Fibroblast of skin of right biceps (primary cell): ENCODE measurements around the gene MFAP2.

ENCODE experiments used
- DNase-seq: peaks from one replicate; pipeline ENCODE4 v3.0.0-alpha.2; 2013

MFAP2 gene, protein sequence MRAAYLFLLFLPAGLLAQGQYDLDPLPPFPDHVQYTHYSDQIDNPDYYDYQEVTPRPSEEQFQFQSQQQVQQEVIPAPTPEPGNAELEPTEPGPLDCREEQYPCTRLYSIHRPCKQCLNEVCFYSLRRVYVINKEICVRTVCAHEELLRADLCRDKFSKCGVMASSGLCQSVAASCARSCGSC

DNA sequence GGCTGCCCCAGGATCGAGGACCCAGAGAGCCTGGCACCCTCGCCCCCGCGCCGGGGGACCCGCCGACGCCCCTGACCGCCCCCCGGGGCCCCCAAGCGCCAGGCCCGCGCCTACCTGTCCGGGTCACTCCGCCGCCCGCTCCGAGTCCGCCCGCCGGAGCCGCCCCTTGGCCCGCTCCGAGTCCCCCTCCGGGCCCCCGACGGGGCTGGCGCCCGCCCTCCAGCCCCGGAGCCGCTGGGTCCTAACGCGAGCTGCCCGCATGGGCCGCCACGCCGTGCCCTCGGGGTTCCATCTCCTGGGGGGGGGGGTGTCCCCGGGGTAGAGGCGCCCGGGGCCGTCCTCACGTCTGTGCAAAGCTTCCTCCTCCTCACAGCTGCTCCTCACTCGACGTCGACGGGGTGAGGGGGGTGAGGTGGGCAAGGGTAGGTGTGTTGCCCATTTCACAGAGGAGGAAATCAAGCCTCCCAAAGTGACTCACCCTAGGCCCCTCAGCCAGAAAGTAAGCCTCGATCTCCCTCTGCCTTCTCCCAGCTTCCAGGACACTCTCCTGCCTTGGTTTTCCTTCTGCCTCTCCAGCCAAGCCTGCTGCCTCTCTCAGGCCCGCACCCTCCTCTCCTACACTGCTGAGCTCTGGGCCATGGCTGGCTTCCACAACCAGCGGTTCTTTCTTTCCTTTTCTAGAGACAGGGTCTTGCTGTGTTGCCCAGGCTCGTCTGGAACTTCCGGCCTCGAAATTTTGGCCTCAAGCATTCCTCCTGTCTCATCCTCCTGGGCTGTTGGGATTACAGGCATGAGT is at the start of gene MFAP2:
MFAP2 (minus strand) TSS at position 148 of the 796 bp plus-strand sequence. CDS start 2,347 bp downstream, outside the sequence.
- peak; percentile 54 for DNase-seq

DNA sequence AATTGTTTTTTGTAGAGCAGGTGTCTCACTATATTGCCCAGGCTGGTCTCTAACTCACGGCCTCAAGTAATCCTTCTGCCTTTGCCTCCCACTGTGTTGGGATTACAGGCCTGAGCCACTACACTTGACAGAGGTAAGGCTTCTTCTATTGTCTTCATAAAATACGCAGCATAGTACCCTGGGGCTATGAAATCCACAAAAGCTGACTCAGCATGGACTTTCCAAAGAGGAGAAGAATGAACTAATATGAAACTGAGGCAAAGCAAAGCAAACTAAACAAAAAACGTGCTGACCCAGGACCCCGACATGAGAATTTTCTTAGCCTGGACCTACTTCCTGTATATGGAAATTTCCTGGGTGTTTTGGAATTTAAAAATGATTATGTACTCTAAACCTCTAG is 49.8 kb upstream of the MFAP2 start:
- no peak for DNase-seq

DNA sequence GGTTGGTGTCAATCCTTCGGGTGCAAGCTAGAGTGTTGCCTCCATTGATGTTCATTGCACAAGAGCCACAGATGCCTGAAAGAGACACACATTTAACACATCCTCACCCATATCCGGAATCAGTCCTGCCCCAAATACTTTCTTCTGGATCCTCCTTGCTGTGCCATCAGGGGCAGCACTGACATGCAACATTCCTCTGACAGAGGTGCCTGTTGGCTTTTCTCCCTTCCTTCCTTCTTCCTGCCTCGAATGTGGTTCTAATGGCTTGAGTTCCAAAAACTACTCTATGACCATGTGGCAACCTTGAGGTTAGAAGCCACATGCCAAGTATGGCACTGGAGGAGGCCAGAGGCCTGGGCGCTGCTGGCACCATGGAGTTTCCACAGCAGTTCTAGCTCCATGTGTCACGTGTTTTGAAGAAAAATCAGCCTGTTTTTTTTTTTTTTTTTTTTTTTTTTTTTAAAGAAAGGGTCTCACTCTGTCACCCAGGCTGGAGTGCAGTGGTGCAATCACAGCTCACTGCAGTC is 48.3 kb upstream of the MFAP2 start:
- no peak for DNase-seq

DNA sequence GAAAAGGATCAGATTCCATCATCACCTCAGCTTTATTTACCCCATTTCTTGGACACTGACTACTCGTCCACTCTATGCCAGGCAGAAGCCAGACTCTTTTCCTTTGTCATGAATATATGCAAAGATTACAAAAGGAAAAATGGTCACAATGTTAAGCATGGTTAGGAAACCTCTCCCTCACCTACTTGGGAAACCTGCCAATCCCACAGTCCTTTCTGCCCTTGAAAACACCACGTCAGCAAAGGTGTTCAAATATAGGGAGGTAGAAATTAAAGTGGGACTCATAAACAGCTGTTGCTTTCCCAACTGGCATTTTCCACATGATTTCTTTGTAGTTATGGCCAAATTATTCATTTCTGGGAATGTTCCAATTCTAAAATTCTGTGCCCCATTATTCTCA is 47.5 kb upstream of the MFAP2 start:
- DNase-seq, result no peak

DNA sequence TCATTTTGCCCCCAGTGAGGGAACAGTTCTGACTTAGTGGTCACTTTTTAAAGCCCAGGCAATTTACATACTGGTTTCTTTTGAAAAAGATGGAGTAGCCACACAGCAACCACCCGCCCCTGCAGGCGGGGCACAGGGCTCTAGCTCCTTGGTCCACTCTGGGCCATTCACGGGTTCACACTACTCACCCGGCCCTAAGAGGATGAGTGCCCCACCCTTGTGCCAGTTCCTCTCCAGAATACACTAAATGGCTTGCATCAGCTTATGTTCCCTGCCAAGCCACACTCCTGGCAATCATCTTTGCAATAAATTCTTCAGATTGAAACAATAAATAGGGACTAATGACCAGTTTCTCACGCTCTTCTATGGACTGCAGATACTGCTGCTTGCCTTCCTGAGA is 47.0 kb upstream of the MFAP2 start:
- DNase-seq, result no peak

DNA sequence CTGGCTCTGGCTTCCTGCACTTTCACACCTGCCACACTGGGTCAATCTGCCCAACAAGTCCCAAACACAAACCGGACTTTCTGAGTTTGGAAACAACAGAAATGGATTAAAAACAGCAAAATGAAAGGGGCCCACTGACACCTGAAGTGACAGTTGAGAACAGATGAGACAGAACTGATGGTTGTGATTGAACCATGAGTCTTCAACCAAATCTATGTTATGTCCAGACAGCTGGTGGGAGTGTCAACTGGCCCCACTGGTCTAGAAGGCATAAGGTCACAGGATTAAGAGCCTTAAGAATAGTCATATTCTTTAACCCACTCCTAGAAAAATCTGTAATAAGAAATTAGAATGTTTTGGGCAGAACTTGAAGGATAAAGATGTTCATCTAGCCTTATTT is 44.3 kb upstream of the MFAP2 start:
- no peak for DNase-seq

DNA sequence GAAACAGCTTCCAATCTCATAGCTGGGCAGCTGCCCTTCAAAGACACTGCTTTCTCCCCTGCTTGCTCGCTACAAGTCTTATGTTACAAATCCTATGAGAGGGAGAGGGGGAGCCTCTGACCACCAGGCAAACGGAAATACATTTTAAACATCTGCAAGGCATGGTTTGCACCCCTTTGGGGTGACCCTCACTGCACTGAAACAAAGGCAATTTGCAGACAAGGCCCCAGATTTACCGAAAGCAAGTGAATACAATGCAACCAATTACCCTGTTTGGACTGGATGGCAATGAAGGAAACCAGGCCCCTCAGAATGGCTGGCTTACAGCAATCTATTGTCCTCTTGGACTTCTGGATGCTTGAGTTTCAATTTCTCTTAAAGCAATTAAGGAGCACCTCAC is 43.2 kb upstream of the MFAP2 start:
- DNase-seq, result no peak

DNA sequence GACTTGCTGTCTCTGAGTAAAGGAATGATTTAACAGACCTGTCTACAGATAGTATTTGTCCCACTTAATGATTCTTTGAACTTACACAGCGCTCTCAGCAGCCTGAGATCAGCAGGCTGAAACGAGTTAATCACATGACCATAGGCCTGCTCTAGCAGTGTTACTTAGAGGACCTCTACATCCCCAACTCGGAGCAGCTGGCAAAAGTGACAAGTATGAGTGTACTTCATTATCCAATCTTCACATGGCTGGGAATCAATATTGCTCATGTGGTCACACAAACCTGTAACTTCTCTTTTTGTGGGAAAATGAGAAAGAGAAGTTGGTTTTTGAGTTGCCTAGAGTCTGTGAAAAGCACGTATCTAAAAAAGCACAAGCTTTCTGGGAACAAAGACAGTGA is 42.7 kb upstream of the MFAP2 start:
- no peak for DNase-seq

DNA sequence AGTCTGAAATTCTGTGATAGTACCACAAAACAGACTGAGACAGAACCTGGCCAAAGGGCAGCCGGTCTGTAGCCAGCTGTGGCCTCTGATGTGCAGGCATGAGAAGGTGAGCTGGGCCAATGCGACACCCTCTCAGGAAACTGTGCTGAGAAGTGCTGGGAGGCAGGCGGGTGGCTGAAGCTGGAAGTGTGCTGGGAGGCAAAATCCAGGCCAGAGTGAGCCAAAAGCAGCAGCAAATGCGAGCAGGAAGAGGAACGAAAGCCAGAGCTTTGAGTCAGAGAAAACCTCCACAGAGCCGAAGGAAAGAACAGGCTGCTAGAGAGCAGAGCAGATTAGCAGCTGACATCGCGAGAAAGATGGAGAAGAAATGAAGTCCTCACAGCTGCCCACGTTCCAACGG is 41.5 kb upstream of the MFAP2 start:
- DNase-seq, result no peak

DNA sequence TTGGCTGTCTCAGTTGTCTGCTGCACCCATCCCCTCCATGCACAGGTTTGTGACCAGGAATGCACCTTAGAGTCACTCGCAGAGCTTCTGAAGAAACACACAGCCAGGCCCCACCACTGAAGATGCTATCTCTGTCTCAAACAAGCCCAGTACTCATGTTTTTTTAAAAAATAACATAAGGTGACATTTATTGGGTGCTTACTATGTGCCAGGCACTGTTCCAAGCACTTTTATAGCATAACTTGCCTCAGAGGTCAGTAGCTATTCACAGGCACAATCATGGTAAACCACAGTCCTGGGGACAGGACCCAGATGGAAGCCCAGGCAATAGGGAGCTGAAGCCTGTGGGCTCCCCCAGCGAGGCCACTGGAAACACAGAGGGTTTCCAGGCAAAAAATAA is 40.1 kb upstream of the MFAP2 start:
- no peak for DNase-seq

DNA sequence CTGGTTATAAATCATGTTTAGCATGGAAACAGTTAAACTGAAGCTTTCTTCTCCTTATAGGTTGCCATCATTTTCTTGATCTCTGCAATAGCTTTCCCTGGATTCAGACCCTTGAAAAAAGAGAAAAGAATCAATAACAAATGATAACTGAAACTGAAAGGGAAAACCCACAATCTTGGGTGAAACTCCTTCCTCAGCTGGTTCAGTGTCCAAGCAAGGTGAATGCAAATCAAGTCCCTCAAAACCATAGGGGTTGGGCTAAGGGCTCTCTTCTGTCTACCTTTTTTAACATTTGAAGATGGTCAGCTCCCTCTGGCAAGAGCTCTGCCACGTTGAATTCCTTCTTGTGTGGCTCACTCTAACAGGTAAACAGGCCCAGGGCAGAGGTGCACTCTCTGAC is 38.4 kb upstream of the MFAP2 start:
- DNase-seq, result no peak

DNA sequence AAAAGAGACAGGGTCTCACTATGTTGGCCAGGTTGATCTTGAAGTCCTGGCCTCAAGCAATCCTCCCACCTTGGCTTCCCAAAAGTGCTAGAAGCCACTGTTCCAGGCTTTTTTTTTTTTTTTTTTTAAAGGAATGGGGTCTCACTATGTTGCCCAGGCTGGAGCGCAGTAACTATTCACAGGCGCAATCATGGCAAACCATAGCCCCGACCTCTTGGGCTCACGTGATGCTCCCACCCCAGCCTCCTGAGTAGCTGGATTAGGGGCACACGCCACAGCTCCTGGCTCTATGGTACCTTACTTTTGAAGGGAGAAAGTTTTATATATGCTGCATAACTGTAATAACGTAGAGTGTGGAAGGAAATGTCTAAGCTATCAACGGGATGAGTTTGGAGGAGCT is 37.0 kb upstream of the MFAP2 start:
- no peak for DNase-seq

DNA sequence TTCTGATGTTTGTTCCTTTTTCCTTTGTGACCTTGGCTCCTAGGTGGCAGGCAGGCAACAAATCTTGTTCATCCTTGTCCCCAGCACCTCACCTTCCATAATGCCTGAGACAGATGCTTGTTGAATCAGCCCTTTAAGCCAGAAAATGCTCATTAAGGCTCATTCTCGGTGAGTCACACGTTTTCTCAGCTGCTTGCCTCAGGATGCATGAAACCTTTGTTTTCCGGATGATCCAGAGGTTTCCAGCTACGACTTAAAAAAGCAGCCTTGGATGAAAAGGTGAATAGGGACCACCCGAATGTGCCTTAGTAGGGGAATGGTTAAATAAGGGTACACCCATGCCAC is 35.9 kb upstream of the MFAP2 start:
- peak; percentile 66 for DNase-seq

DNA sequence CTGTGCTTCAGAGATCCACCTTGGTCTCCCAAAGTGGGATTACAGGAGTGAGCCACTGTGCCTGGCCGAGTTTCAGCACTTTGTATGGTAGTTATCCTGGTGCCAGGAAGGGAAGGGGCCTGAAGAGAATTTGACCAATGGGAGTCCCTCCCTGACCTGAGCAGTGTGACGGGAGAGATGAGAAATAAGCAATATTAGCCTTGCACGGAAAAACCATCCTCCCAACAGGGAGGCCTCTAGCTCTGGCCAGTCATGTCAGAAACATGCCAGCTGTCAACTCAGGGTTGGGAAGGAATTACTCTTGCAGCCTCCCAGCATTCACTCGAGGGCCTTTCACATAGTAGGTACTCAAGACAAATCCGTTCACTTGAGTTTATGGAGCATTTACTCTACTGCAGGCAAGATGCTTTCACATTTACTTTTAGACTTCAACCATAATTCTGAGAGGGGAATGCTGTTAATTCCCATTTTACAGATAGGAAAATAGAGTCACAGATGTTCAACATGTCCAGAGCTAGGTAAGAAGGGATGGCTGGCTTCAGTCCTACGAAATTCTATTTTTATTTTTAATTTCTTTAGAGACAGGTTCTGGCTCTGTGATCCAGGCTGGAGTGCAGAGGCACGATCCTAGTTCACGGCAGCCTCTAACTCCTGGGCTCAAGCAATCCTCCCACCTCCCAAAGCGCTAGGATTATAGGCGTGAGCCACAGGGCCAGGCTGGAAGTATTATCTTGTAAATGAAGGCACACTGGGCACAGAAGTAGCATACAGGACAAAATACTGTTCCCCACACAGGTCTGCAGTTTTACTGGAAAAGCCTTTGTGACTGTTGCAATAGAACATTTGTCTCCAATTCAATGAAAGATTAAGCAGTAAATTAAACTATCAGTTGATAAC is 34.5 kb upstream of the MFAP2 start:
- DNase-seq, result no peak

DNA sequence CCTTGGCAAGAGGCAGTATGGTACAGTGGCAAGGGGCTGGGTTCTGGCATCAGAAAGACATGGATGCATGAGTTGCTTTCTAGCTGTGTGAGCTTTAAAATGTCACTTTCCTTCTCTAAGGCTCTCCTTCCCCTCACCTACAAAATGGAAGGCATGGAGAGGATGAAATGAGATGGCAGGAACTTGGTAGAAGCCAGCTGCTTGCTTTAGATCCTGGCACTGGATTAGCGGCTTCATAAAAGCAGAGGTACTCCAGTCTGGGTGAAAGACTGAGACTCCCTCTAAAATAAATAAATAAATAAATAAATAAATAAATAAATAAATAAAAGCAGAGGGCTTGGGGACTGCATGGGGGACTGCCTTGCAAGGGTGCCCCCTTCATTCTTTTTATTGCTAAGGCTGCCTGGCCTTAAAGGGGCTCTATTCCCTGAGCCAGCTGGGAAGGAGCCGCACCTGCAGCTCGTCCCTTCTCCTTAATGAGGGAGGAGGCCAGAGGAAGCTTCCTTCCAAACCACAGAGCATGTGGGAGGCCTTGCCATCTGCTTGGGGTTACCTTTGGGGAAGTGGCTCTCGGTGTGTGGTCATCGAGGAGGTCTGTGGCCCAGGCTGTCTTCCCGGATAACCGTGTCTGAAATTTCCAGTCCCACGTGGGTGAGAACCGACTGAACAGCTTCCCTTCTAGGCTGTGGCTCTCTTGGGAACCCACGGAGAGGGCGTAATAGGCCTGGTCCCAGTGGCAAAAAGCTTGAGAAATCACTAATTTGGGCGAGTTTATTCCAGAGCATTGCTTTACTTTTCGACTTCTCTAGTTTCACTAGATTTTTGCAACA is 33.3 kb upstream of the MFAP2 start:
- no peak for DNase-seq

DNA sequence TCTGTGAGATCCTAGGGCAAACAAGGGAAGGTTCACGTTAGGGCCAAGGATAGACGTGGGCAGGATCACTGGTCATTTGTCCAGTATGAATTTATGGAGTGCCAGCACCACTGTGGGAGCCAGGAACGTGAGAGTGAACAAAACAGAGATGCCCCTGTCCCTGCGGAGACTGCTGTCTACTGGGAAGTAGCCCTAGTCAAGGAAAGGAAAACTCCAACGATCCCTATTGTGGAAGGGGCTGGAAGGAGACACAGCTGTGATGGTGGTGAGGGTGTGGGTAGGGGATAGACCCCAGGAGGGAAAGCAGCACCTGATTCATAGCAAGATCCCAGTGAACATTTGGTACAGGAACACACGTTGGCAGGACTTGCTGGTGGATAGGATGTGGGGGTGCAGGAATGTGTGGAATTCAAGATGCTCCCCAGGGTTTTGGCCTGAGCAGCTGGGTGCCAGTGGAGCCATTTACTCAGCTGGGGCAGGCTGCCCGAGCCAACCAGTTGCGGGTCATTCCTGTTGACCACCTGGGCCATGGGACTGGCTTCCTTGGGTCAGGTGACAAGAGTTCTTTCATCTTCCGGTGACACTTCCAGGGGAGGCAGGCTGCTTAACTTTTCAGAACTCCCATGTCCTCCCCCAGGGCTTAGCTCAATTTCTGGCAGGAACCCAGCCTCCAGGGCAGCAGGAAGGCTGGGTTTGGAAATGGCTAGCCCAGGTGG is 32.5 kb upstream of the MFAP2 start:
- peak; percentile 38 for DNase-seq

DNA sequence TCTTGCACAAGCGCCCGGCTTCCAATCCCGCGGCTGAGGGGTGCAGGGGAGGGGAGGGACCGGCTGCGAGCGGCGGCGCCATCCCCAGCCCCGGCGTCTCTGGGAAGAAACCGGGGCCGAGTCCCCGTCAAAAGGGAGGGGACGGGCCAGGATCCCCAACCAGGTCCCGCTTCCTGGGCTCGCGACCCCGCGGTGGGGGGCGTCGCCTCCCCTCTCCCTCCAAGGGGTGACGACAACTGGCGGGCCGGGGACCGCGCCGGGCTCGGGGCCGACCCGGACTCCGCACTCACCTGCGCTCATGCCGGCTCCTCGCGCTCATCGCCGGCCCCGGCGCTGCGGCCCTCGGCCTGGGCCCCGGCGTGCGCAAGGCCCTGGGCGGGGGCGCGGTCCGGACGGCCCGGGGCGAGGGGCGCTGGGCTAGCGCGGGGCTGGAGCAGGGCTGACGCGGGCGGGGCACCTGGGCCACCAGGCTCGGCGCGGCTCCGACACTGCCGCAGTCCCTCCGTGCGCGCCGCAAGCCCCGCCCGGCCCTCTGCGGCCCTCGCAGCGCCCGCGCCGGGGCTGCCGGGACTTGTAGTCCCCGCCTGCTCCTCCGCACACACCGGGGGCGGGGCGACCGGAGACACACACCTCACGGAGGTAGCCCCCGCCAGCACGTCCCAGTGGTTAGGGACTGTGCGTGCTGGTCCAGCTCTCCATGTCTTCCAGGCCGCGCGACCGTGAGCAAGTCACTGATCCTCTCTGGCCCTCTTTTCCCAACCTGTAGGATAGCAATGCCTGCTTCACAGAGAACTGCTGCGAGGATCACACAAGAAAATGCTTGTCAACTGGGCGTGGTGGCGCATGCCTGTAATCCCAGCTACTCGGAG is 31.3 kb upstream of the MFAP2 start, which contains the start of gene ATP13A2:
ATP13A2 (minus strand) TSS at position 490 of the 869 bp plus-strand sequence; CDS start at position 300, 190 bp downstream.
- peak; percentile 67 for DNase-seq

DNA sequence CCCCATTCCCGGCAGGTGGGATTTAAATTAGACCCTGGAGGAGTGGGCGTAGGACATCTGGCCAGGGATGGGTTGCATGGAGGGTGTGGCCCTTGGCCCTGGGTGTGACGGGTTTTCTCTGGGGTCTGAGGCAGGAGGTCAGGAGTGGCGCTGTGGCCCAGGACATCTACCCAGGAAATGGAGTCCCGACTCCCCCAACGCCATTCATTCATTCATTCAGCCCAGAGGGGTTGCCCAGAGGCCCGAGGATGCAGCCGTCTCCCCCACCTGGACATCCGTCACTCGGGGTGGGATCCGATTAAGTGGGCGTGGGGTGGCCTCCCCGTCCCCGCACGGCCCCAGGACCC is 30.6 kb upstream of the MFAP2 start:
- DNase-seq, result no peak

DNA sequence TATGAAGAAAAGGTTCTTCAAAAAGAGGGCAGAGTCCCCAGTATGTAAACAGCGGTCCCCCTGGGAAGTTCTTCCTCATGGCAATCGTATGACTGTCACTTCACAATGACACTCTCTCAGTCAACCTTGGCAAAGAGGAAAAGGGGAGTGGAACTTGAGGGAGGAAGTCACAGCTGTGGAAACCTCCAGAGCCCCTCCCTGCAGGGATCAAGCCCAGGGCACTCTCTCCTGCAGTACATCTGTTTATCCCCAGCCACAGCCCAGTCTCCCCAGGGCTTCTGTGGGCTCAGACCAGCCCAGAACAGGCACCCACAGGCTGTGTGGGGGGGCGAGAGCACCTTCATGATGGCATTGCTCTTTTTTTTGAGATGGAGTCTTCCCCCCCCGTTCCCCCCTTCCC is 29.3 kb upstream of the MFAP2 start:
- DNase-seq, result no peak

DNA sequence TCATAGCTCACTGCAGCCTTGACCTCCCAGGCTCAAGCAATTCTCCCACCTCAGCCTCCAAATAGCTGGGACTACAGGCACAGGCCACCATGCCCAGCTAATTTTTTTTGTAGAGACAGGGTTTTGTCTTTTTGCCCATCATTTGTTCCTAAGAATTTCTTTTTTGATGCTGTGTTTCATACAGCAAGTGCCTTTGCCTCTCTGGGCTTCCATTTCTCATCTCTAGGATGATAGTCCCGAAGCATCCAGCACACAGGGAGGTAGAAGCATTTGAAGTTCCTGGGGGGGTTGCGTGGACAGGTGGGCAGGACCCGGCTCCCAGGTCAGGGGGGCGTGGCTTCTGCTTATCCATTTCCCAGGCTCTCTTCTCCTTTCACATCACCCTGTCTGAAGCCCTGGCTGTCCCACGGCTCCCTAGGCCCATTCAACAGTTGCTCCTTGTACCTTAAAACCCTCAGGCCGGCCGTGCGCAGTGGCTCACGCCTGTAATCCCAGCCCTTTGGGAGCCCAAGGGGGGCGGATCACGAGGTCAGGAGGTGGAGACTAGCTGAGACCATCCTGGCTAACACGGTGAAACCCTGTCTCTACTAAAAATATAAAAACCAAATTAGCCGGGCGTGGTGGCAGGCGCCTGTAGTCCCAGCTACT is 27.9 kb upstream of the MFAP2 start:
- no peak for DNase-seq
